Heart left ventricle (tissue), 13 donors: ENCODE data around the gene TICAM2.

Source experiments
- CTCF ChIP-seq, 12 donors: fragments of 200-600 bp; sonication (generic) in 4 of 12; IDR thresholded peaks; one replicate each; pipeline versions ENCODE4 v1.5.0 to v1.8.0; 2018 to 2022; ENCODE audit warnings: antibody characterized with exemption in 12 of 12, mild to moderate bottlenecking in 5 of 12
- POLR2A ChIP-seq, 2 donors: fragments of 450-650 bp; IDR thresholded peaks; one replicate each; pipeline ENCODE4 v1.6.1; 2017; ENCODE audit warnings: antibody characterized with exemption in 2 of 2, mild to moderate bottlenecking in 2 of 2, moderate library complexity in 2 of 2
- donor health status: ischemic (EF 13 %, LVEDD 7.1; RV severe dilation, severe dysfunction).
- donor health status: DM: no; HTN: yes; CAD: no.
- donor health status: DM: no; HTN: no; CAD: no.
- donor health status: ischemic (EF 25% LVEDD 6.9; RV normal size, moderate dysfunction).
- donor health status: ischemic (EF 25% LVEDD 5.7; RV mildly dilated, moderate dysfunction).
- donor health status: ischemic (EF 35%, LVEDD 5.7; RV mildly dilated, moderate dysfunction).
- donor health status: nonischemic (EF 11% LVEDD 7.7; RV severe dilation, severe dysfunction).
- donor health status: DM: yes; HTN: yes; CAD: no.
- donor health status: PGD.
- donor health status: ischemic (EF 29% LVEDD 5.4; RV normal size, mild dysfunction).
- donor health status: nonischemic (EF 23%, LVEDD 6.1; RV moderate dilation, normal function).

GRCh38 chr5:115626445-115626823 lies 24.2 kb upstream of the TICAM2 start:
- TF ChIP-seq CTCF (IDR thresholded peaks at IDR 0.05) (no peak), POLR2A (IDR thresholded peaks at IDR 0.05) (no peak)
